K562 (cell line): ENCODE results near the gene IMMP2L. TPM values are rescaled to one million over a fixed set of nuclear protein-coding genes. Genes with fewer than 3 reads are reported as not detected.

Source experiments
- ATAC-seq: fragments of 200-7000 bp; cut with Tn5 transposase; 3 replicates; pipeline ENCODE4 v1.9.1; 2020; ENCODE audit warnings: moderate library complexity
- BruUV-seq: library from RNA; stranded (reverse); fragments of 400-500 nt; replicated peaks from 2 replicates; lab custom pipeline; 2021; lab: Mats Ljungman, UMichigan
- CTCF ChIA-PET: fragments of 300-600 bp; formaldehyde crosslinking; extraction: SDS; loops from one replicate; lab custom pipeline; 2021; ENCODE audit warnings: low intra/inter-chr PET ratio; lab: Yijun Ruan, JAX
- POLR2A ChIA-PET: fragments of 300-600, 350-650 bp; sonication (Branson Sonifier 250); formaldehyde crosslinking; extraction: SDS; loops from one replicate; lab custom pipeline; 2021; ENCODE audit warnings: antibody characterized with exemption, inconsistent platforms; lab: Yijun Ruan, JAX
- DNase-seq, 4 experiments: peaks; one replicate each; pipeline versions ENCODE4 v3.0.0 to v3.0.0-alpha.2; 2011 to 2018; ENCODE audit warnings: low spot score in 3 of 4, mixed read lengths in 3 of 4; ENCODE audit errors: extremely low read depth in 1 of 4
- FAIRE-seq: peaks from 2 replicates; lab custom pipeline; 2011; peaks lifted over from hg19 to GRCh38; lab: Jason Lieb, UNC
- H2AFZ ChIP-seq: 2 replicates; pipeline ENCODE4 v1.6.0; 2011; ENCODE audit warnings: low read depth, low read length, control low read depth, inconsistent platforms
- H3K27ac ChIP-seq: fragments of 200-600 bp; 3 replicates; pipeline ENCODE4 v1.8.0; 2011; ENCODE audit warnings: low read depth, mild to moderate bottlenecking, control low read depth, inconsistent platforms, low read length, moderate library complexity, mixed read lengths; ENCODE audit errors: extremely low read depth
- H3K27me3 ChIP-seq, 2 experiments: fragments of 300-600 bp in 1 of 2; 2 replicates in 1 of 2; 3 replicates in 1 of 2; pipeline versions ENCODE4 v1.6.0 to v1.8.0; 2011; ENCODE audit warnings: inconsistent platforms in 2 of 2, low read length in 2 of 2, mild to moderate bottlenecking in 1 of 2, mixed read lengths in 1 of 2, moderate library complexity in 1 of 2; ENCODE audit not compliant: control insufficient read depth in 2 of 2, insufficient read depth in 2 of 2
- H3K36me3 ChIP-seq: fragments of 300-600 bp; 3 replicates; pipeline ENCODE4 v1.8.0; 2011; ENCODE audit warnings: mild to moderate bottlenecking, low read length, inconsistent platforms; ENCODE audit not compliant: control insufficient read depth, insufficient read depth
- H3K4me1 ChIP-seq, 2 experiments: fragments of 200-600 bp in 1 of 2; replicated peaks in 1 of 2; 2 replicates in 1 of 2; 3 replicates in 1 of 2; pipeline versions ENCODE4 v1.5.1 to v1.8.0; 2011; ENCODE audit warnings: inconsistent platforms in 2 of 2, low read length in 2 of 2, mild to moderate bottlenecking in 1 of 2, mixed read lengths in 1 of 2, moderate library complexity in 1 of 2; ENCODE audit not compliant: control insufficient read depth in 2 of 2, insufficient read depth in 2 of 2
- H3K4me2 ChIP-seq: 2 replicates; pipeline ENCODE4 v1.6.1; 2011; ENCODE audit warnings: low read length, control low read depth, inconsistent platforms, mixed read lengths; ENCODE audit not compliant: insufficient read depth
- H3K4me3 ChIP-seq: fragments of 200-600 bp; sonication (generic), shearing (Covaris generic); 2 replicates; pipeline ENCODE4 v1.5.1; 2016; ENCODE audit warnings: control low read depth, inconsistent platforms
- H3K79me2 ChIP-seq: fragments of 200-600 bp; 3 replicates; pipeline ENCODE4 v1.8.0; 2011; ENCODE audit warnings: low read length, inconsistent platforms; ENCODE audit not compliant: control insufficient read depth, insufficient read depth
- H3K9ac ChIP-seq, 2 experiments: 2 replicates each; pipeline versions ENCODE4 v1.6.0 to v1.6.1; 2011; ENCODE audit warnings: low read depth in 2 of 2, low read length in 2 of 2, control low read depth in 1 of 2, inconsistent platforms in 1 of 2, mild to moderate bottlenecking in 1 of 2, mixed read lengths in 1 of 2; ENCODE audit not compliant: insufficient read depth in 1 of 2
- H3K9me1 ChIP-seq: one replicate; pipeline ENCODE4 v1.6.0; 2011; ENCODE audit warnings: inconsistent platforms, mild to moderate bottlenecking, low read length, moderate library complexity; ENCODE audit not compliant: control insufficient read depth, insufficient read depth
- H3K9me3 ChIP-seq: replicated peaks from 2 replicates; pipeline ENCODE4 v1.5.1; 2011; ENCODE audit warnings: low read depth, low read length, inconsistent platforms; ENCODE audit not compliant: control insufficient read depth, insufficient read depth
- H4K20me1 ChIP-seq: replicated peaks from 2 replicates; pipeline ENCODE4 v1.6.1; 2011; ENCODE audit warnings: low read length, inconsistent platforms, mixed read lengths; ENCODE audit not compliant: control insufficient read depth, insufficient read depth
- ARID1B ChIP-seq: fragments of 450-650 bp; IDR thresholded peaks from 2 replicates; pipeline ENCODE4 v1.6.1; 2016; ENCODE audit warnings: antibody characterized with exemption, mild to moderate bottlenecking, inconsistent platforms
- C11orf30 ChIP-seq: fragments of 450-650 bp; IDR thresholded peaks from 2 replicates; pipeline ENCODE4 v1.6.1; 2016; ENCODE audit warnings: low read depth, mild to moderate bottlenecking
- CREM ChIP-seq: IDR thresholded peaks from 2 replicates; pipeline ENCODE4 v1.6.1; 2014; ENCODE audit warnings: antibody characterized with exemption, low read depth
- FOSL1 ChIP-seq: fragments of 200-800 bp; sonication (Bioruptor generic); conservative IDR thresholded peaks from 2 replicates; pipeline ENCODE4 v1.6.1; 2016; ENCODE audit warnings: missing genetic modification characterization, missing compliant biosample characterization
- FOXJ2 ChIP-seq: fragments of 200-800 bp; sonication (Bioruptor generic); IDR thresholded peaks from 2 replicates; pipeline ENCODE4 v1.6.1; 2016; ENCODE audit warnings: missing genetic modification characterization, missing compliant biosample characterization
- ILF3 ChIP-seq: fragments of 450-650 bp; IDR thresholded peaks from 2 replicates; pipeline ENCODE4 v1.6.1; 2018; ENCODE audit warnings: antibody characterized with exemption, mild to moderate bottlenecking, moderate library complexity, borderline replicate concordance
- JUND ChIP-seq, 2 experiments: IDR thresholded peaks; 2 replicates in 1 of 2; 3 replicates in 1 of 2; pipeline ENCODE4 v1.6.1; 2011; ENCODE audit warnings: borderline replicate concordance in 2 of 2, low read depth in 2 of 2, low read length in 2 of 2, improper control_type of control experiment in 1 of 2, missing biosample characterization in 1 of 2, missing genetic modification characterization in 1 of 2, missing genetic modification reagents in 1 of 2
- MEIS2 ChIP-seq: fragments of 450-650 bp; IDR thresholded peaks from 2 replicates; pipeline ENCODE4 v1.6.1; 2014; ENCODE audit warnings: mild to moderate bottlenecking; ENCODE audit not compliant: partially characterized antibody
- NR2F6 ChIP-seq: fragments of 450-650 bp; formaldehyde crosslinking; IDR thresholded peaks from 2 replicates; pipeline ENCODE4 v1.4.0; 2020; ENCODE audit warnings: mild to moderate bottlenecking
- RCOR1 ChIP-seq, 2 experiments: IDR thresholded peaks; 2 replicates each; pipeline ENCODE4 v1.6.1; 2012; ENCODE audit warnings: low read depth in 2 of 2, low read length in 2 of 2, borderline replicate concordance in 1 of 2, improper control_type of control experiment in 1 of 2
- TAF15 ChIP-seq: fragments of 200-400 bp; formaldehyde crosslinking; IDR thresholded peaks from 2 replicates; pipeline ENCODE4 v1.6.1; 2017; ENCODE audit warnings: mild to moderate bottlenecking, low read depth, low read length, moderate library complexity
- TAL1 ChIP-seq: fragments of 450-650 bp; IDR thresholded peaks from 2 replicates; pipeline ENCODE4 v1.6.1; 2016; ENCODE audit warnings: mild to moderate bottlenecking
- TEAD4 ChIP-seq, 2 experiments: sonication (generic) in 1 of 2; formaldehyde crosslinking in 1 of 2; IDR thresholded peaks; 2 replicates each; pipeline versions ENCODE4 v1.6.1 to v1.8.0; 2012 to 2022; ENCODE audit warnings: borderline replicate concordance in 1 of 2, inconsistent platforms in 1 of 2, low read length in 1 of 2, mild to moderate bottlenecking in 1 of 2, missing genetic modification reagents in 1 of 2
- TSC22D4 ChIP-seq: fragments of 450-650 bp; IDR thresholded peaks from 2 replicates; pipeline ENCODE4 v1.6.1; 2016; ENCODE audit warnings: missing genetic modification characterization, missing biosample characterization, control low read depth
- ZNF23 ChIP-seq: fragments of 250-450 bp; sonication (Bioruptor Pico); IDR thresholded peaks from 2 replicates; pipeline ENCODE4 v1.4.0; 2020; ENCODE audit warnings: mild to moderate bottlenecking
- ZNF239 ChIP-seq: fragments of 250-450 bp; sonication (Bioruptor Pico); IDR thresholded peaks from 2 replicates; pipeline ENCODE4 v1.4.0; 2020; ENCODE audit warnings: mild to moderate bottlenecking
- ZNF77 ChIP-seq: fragments of 250-450 bp; sonication (Bioruptor Pico); IDR thresholded peaks from 2 replicates; pipeline ENCODE4 v1.5.0; 2020
- WGBS: fragments of 100-300 bp; shearing (Covaris generic); methylation state at CpG from one replicate; pipeline ENCODE4 v1.1.6; 2016; ENCODE audit warnings: low coverage, mixed read lengths; ENCODE audit not compliant: insufficient coverage; ENCODE audit errors: missing lambda C conversion rate; 5-methylcytosine and 5-hydroxymethylcytosine counted together
- in situ Hi-C: fragments of 300-500 bp; cut with MboI; formaldehyde crosslinking; loops from 4 replicates; pipeline ENCODE4 v1.15.0; 2018; ENCODE audit warnings: inconsistent platforms, mixed read lengths
- intact Hi-C: fragments of 100-400 bp; cut with micrococcal nuclease; formaldehyde crosslinking; loops from 2 replicates; pipeline ENCODE4 v1.14.2; 2022
- polyA plus RNA-seq, 8 experiments: library from polyadenylated mRNA; depleted of rRNA in 4 of 8; stranded (reverse) in 5 of 8; unstranded in 3 of 8; fragments of >200 nt; fragmentation: Nextera tagmentation in 2 of 8; fragmentation: Illumina TruSeq in 1 of 8; extraction: Ambion mirVana in 2 of 8; extraction: Trizol in 1 of 8; gene quantifications; 2 replicates each; pipeline versions ENCODE4 v1.2.1 to v1.2.3, GENCODE V29; 2011 to 2014; ENCODE audit warnings: inconsistent platforms in 1 of 8, missing spikeins in 1 of 8
- total RNA-seq, 7 experiments: library from RNA; depleted of rRNA in 6 of 7; stranded (reverse); fragments of >200 nt in 6 of 7; fragmentation: Illumina TruSeq in 2 of 7; extraction: Trizol in 2 of 7; gene quantifications; 2 replicates each; pipeline versions ENCODE4 v1.2.1 to v1.2.3, GENCODE V29; 2011 to 2021; ENCODE audit warnings: low replicate concordance in 1 of 7
- TF ChIP-seq, protein P1 (sequence below): fragments of 450-650 bp; IDR thresholded peaks from 2 replicates; pipeline ENCODE4 v1.6.1; 2016; ENCODE audit warnings: missing biosample characterization, missing genetic modification characterization
- TF ChIP-seq, protein P2 (sequence below): fragments of 450-650 bp; formaldehyde crosslinking; IDR thresholded peaks from 2 replicates; pipeline ENCODE4 v1.4.0; 2020; ENCODE audit warnings: mild to moderate bottlenecking, moderate library complexity

IMMP2L gene
- total and polyA plus RNA-seq, 9 of the 15 experiments (the other 6 are each of a cell fraction or from before 2014, with no cell fraction given), result 29.7 to 116 (median 53.0) TPM

DNA sequence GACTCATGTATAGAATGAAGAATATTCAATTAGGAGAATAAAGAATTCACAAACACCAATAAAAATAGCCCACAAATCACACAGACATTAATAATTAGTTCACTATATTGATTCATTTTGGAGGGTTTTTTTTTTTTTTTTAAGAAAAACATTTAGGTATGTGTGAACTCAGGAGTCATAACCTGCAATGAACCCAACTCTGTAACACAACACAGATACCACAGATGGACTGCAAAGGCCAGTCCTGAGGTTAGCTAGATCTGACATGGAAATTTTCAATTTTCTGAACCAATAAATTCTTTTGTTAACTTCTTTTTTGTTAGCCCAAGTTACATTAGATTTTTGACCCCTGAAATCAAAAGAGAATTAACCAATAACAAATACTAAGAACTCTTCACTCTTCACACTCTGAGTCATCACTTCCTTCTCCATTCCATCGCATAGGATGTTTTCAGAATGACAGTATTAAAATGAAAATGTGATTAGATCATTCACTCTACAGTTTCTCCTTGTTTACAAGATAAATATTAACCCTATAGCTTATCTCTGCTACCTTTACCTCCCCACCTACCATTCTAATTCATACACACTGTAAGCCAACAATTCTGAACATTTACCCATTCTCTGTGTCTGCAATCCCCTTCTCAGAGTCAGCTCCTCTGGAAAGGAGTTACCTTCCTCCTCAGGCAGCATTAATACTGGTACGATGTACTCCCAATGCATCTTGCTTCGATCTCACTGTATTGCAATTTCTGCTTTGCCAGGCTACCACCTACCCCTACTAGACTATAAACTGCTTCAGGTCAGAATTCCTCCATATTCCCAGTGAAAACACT lies 329.8 kb downstream of the IMMP2L start:
- ChIA-PET CTCF (no interaction called here), POLR2A (no interaction called here)
- BruUV-seq, result no TSS peak
- H3K9me1 ChIP-seq, result no peaks in the 10 kb centered on the region
- H3K4me3 ChIP-seq, result no peak overlapping the region
- H3K4me1 ChIP-seq, result peaks cover 0 to 4% of the 10 kb centered on the region in 2 experiments; a peak in 1 of 5 replicates
- no peaks in the 10 kb centered on the region for H4K20me1 ChIP-seq
- H3K9ac ChIP-seq, result no peak overlapping the region
- no peaks in the 10 kb centered on the region for H3K36me3 ChIP-seq
- ATAC-seq, result peak; percentile 60
- no peak overlapping the region for H3K4me2 ChIP-seq
- H2AFZ ChIP-seq, result peak overlapping the region; percentile 24; the same call in 1 of the 2 replicates
- no peak for DNase-seq
- in situ Hi-C loops, result no loop called here
- H3K79me2 ChIP-seq, result no peaks in the 10 kb centered on the region
- FAIRE-seq, result no peak
- no peaks in the 10 kb centered on the region for H3K9me3 ChIP-seq
- H3K27ac ChIP-seq, result peak overlapping the region; percentile 19; the same call in 1 of the 3 replicates
- 54% methylated on average over 3 of the region's 3 CpGs for WGBS
- intact Hi-C loops, result no loop called here
- no peaks in the 10 kb centered on the region for H3K27me3 ChIP-seq
- TF ChIP-seq FOSL1 (tag) (peak; percentile 62), C11orf30 (peak; percentile 33; the same call in 1 of the 2 replicates), CREM (no peak), TSC22D4 (tag) (no peak), ZNF23 (CRISPR knock-in tag) (no peak), TAL1 (no peak), ZNF77 (CRISPR knock-in tag) (no peak), NR2F6 (CRISPR knock-in tag) (no peak), JUND (IDR thresholded peaks at IDR 0.05; ENCODE audit: borderline replicate concordance, low read depth, low read length) (peak; percentile 79), JUND (tag; IDR thresholded peaks at IDR 0.05; ENCODE audit: borderline replicate concordance, low read depth, low read length) (peak; percentile 79; the same call in 2 of the 3 replicates), RCOR1 (IDR thresholded peaks at IDR 0.05; ENCODE audit: borderline replicate concordance in 1 of 2, low read depth in 2 of 2, low read length in 2 of 2) (no peak), ZNF239 (CRISPR knock-in tag) (no peak), TAF15 (no peak), FOXJ2 (tag) (0 out of 2 replicates have a peak, but pooled peaks have one; percentile 31), ILF3 (no peak), MEIS2 (peak; percentile 66), ARID1B (peak; percentile 43; the same call in 1 of the 2 replicates), TEAD4 (IDR thresholded peaks at IDR 0.05; ENCODE audit: low read length) (0 out of 2 replicates have a peak, but pooled peaks have one; percentile 23), TEAD4 (CRISPR knock-in tag; IDR thresholded peaks at IDR 0.05; ENCODE audit: borderline replicate concordance) (no peak)
- TF ChIP-seq, protein P1, sequence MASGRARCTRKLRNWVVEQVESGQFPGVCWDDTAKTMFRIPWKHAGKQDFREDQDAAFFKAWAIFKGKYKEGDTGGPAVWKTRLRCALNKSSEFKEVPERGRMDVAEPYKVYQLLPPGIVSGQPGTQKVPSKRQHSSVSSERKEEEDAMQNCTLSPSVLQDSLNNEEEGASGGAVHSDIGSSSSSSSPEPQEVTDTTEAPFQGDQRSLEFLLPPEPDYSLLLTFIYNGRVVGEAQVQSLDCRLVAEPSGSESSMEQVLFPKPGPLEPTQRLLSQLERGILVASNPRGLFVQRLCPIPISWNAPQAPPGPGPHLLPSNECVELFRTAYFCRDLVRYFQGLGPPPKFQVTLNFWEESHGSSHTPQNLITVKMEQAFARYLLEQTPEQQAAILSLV, result 0 out of 2 replicates have a peak, but pooled peaks have one; percentile 15
- TF ChIP-seq, protein P2, sequence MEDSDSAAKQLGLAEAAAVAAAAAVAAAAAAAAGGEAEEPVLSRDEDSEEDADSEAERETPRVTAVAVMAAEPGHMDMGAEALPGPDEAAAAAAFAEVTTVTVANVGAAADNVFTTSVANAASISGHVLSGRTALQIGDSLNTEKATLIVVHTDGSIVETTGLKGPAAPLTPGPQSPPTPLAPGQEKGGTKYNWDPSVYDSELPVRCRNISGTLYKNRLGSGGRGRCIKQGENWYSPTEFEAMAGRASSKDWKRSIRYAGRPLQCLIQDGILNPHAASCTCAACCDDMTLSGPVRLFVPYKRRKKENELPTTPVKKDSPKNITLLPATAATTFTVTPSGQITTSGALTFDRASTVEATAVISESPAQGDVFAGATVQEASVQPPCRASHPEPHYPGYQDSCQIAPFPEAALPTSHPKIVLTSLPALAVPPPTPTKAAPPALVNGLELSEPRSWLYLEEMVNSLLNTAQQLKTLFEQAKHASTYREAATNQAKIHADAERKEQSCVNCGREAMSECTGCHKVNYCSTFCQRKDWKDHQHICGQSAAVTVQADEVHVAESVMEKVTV (CRISPR knock-in tag), result no peak
